DND-41 (cell line): ENCODE data around the gene ANO6.

Source experiments
- CTCF ChIP-seq: IDR thresholded peaks from 2 replicates; pipeline ENCODE4 v1.5.1; 2012; ENCODE audit warnings: borderline replicate concordance, low read length, moderate library complexity, mild to moderate bottlenecking; ENCODE audit not compliant: poor library complexity, severe bottlenecking; ENCODE audit errors: extremely low read depth
- EZH2 ChIP-seq: IDR thresholded peaks from 3 replicates; pipeline ENCODE4 v1.6.1; 2012; ENCODE audit warnings: borderline replicate concordance, low read depth, mild to moderate bottlenecking, moderate library complexity, low read length, inconsistent platforms; ENCODE audit not compliant: severe bottlenecking

- no peak for TF ChIP-seq CTCF
- TF ChIP-seq EZH2 = no peak
Observed at GRCh38 chr12:45432710-45433109, 216.8 kb downstream of the ANO6 start.
